SHP77 (cell line): ENCODE data around the gene MELK.
"Not testable (repeated sequence)": the region's sequence is repeated elsewhere in the genome, so short reads cannot be mapped to it uniquely, and the experiment has no call there.

Experiments
- DNase-seq, 2 experiments: peaks; one replicate each; lab custom pipeline; 2025; lab: John Stamatoyannopoulos, UW

MELK gene

GRCh38 chr9:36572515-36573418 lies at the start of gene MELK:
Gene MELK (plus strand): TSS chr9:36572895. CDS start chr9:36581682, 8,787 bp downstream.
- DNase-seq: peak; percentile 33 to 43

GRCh38 chr9:36530224-36530623 lies 42.5 kb upstream of the MELK start:
- peak in 1 of 2 experiments; percentile 4 for DNase-seq

- no peak for DNase-seq
Observed at GRCh38 chr9:36532353-36532752, 40.3 kb upstream of the MELK start.

- DNase-seq: not testable (repeated sequence)
Observed at GRCh38 chr9:36533726-36534125, 39.0 kb upstream of the MELK start.

GRCh38 chr9:36535107-36535506 lies 37.6 kb upstream of the MELK start:
- DNase-seq: no peak

- no peak for DNase-seq
Observed at GRCh38 chr9:36537861-36538260, 34.8 kb upstream of the MELK start.

- DNase-seq: no peak
Observed at GRCh38 chr9:36542355-36542754, 30.3 kb upstream of the MELK start.

GRCh38 chr9:36543916-36544315 lies 28.8 kb upstream of the MELK start:
- no peak for DNase-seq

GRCh38 chr9:36547598-36547997 lies 25.1 kb upstream of the MELK start:
- DNase-seq: no peak

GRCh38 chr9:36548454-36548853 lies 24.2 kb upstream of the MELK start:
- DNase-seq: no peak

- no peak for DNase-seq
Observed at GRCh38 chr9:36550135-36550534, 22.6 kb upstream of the MELK start.

GRCh38 chr9:36550631-36551098 lies 22.0 kb upstream of the MELK start:
- DNase-seq: not testable (repeated sequence)

- no peak for DNase-seq
Observed at GRCh38 chr9:36551129-36551528, 21.6 kb upstream of the MELK start.

GRCh38 chr9:36551910-36552309 lies 20.8 kb upstream of the MELK start:
- DNase-seq: no peak

GRCh38 chr9:36559036-36559695 lies 13.5 kb upstream of the MELK start:
- DNase-seq: no peak

GRCh38 chr9:36560771-36561170 lies 11.9 kb upstream of the MELK start:
- DNase-seq: no peak

GRCh38 chr9:36562801-36563200 lies 9.9 kb upstream of the MELK start:
- not testable (repeated sequence) for DNase-seq

GRCh38 chr9:36566813-36567221 lies 5.9 kb upstream of the MELK start:
- DNase-seq: no peak

GRCh38 chr9:36568681-36569080 lies 4.0 kb upstream of the MELK start:
- not testable (repeated sequence) for DNase-seq

- DNase-seq: no peak
Observed at GRCh38 chr9:36571333-36571732, 1.4 kb upstream of the MELK start.

GRCh38 chr9:36574045-36574444 lies 1.4 kb downstream of the MELK start:
- DNase-seq: not testable (repeated sequence)

- no peak for DNase-seq
Observed at GRCh38 chr9:36575411-36575882, 2.8 kb downstream of the MELK start.

GRCh38 chr9:36576866-36577265 lies 4.2 kb downstream of the MELK start:
- DNase-seq: no peak
